GM21825 (cell line): ENCODE results near the gene S100A3.

Experiments used
- ATAC-seq: cut with Tn5 transposase; IDR thresholded peaks from one replicate; pipeline ENCODE4 v1.9.1; 2021; ENCODE audit warnings: mild to moderate bottlenecking, moderate library complexity; ENCODE audit not compliant: unreplicated experiment

S100A3 gene

DNA sequence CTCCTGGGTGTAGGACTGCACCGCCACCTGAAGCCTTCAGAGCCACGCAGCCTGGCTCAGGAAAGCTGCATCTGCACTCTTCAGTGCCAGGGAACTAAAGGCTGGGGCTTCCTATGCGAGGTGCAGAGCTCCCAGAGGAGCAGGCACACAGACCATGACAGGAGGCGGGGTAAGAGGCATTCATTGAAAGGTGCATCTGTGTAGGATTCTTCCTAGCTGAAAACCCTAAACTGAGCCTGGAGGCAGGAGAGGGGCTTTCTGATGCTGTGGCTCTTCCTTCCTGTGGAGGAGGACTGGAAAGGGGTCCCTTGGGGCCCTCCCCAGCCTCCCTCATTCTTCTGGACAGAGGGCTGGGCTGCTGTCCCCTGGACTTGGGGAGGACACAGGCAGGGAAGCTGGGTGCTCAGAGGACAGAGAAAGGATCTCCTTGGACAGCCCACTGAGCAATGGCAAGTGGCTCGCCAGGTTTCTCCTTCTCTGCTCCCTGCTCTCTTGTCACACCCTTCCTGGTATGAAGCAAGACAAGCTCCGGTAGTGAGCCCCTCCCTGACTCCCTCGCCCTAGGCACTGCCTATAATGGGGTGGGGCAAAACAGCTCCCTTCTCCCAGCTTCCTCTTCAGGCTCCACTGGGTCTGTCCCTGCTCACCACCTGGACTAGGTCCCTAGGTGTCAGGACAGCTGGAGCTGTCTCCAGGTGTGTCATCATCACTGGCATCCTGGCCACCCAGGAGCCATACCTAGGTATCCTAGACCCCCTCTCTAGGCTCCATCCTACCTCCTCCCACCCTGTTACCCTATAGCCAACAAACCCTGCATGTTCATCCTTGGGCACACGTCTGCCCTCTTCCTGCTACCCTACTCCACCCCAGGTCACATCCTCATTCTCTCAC lies 33.3 kb downstream of the S100A3 start:
- no peak for ATAC-seq

DNA sequence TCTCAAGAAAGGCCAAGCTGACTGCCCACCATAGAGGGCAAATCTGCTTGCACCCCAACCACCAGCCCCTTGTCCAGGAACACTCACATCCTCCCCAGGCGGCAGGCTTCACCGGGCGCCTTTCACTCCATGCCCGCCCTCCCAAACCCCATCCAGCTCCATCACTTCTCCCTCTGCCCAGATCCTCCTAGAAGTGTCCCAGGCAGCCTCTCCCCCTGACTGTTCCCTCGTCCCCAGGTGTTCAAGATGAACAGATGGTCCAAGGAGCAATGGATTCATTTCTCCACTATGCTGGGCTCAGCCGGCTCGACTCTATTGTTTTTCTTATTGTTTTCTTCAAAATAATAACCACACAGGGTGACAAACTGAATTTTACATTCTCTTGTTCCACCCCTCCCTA lies 35.4 kb downstream of the S100A3 start:
- ATAC-seq: no peak

DNA sequence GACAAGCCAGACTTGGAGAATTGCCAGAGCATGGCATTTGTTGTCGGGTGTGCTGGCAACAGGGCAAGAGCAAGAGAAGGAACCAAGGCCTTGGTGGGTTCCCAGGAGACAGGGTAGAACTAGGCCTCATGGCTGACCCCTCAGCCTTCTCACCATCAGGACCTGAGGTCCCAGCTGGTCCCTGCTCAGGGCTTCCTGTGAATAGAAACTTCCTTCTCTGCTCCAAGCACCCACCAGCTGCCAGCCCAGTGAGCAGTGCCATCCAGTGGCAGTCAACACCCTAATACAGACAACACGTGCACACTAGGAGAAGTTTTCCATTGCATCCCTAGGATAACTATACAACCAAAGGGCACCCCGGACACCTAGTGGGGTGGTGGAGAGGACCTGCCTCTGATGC lies 36.0 kb downstream of the S100A3 start:
- no peak for ATAC-seq

DNA sequence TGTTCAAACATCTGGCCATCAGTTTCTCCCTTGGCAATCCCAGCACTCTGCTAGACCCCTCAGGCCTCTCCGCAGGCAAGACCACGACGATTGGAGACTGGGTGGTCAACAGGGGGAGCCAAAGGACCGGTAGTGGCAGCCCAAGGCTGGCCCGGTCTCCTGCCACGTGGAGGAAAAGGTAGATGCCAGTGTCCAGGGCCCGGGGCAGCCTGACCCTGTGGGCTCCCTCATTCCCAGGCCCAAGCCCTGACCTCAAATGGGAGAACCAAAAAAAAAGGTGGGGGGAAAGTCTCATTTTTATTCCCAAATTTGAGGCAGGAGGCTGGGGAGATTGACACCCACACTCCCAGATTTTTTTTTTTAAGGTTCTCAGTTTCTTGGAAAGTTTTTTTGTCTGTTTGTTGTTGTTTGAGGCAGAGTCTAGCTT lies 38.1 kb downstream of the S100A3 start:
- peak; percentile 49 for ATAC-seq

DNA sequence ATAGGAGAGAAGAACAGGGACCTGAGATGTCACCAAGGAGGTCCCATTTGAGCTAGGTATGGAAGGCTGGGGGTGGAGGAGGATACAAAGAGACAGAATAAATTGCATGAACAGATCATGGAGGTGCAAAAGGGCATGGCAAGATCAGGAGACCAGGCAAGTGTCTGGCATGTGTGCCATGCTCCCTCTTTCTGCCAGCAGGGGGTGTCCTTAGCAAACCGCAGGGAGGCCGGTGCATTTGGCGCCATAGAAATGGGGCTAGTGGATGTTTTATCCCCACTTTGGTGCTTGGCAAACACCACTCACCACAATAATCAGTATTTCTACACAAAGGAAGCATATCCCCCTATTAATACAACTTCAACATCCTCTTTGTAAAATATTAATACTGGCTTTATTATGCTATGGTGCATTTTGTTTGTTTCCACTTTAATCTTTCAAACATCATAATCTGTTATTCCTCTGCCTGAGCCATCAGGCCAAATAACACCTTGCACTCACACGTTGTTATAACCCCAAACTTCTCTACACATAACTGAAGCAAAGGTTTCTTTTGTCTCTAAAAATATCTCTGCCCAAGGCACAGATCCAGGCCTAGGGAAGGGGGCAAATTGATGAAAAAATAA lies 39.2 kb downstream of the S100A3 start:
- ATAC-seq: no peak

DNA sequence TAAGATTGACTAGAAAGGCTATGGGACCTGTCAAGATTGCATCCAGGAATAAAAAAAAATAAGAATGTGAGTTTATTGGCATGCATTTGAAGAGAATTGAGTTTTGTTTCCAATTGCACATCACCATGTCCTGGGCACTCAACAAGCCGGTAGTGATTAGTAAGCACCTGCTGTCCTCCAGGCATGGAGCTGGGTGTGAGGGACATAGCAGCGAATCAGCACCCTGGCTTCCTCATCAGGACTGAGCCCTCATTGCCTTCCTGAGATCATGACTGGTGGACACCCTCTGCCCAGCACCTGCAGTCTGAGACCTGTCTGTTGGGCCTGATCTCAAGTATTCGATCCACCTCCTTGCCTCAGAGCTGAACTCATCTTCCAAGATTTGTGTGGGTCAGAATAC lies 40.0 kb downstream of the S100A3 start:
- no peak for ATAC-seq

DNA sequence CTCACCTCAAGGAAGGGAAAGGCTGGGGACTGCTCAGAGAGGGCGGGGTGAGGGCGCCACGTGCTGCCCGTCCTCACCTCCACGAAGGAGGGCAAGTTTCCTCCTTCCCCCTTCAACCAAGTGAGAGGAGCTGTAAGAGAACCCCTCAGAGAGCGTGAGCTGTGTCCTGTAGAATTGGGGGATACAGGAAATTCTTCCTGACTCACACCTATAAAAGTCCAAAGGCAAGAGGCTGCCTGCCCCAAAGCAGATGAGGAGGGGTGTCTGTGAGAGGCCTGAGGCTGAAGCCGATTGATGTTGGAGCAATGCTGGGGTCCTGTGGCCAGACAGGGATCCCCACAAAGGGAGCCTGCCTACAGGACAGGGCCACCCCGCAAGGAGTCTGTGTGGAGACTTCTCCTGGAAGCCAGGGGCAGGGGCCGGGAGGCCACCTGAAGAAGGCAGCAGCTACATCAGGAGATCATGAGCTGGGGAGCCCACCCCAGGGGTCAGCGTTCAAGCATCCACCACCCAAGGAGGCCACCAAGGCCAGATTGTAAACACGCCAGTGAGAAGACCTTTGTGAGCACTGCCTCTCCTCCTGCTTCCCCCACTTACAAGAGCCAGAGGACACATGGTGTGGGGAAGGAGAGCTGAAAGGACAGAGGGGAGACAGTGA lies 41.0 kb downstream of the S100A3 start:
- ATAC-seq: no peak

DNA sequence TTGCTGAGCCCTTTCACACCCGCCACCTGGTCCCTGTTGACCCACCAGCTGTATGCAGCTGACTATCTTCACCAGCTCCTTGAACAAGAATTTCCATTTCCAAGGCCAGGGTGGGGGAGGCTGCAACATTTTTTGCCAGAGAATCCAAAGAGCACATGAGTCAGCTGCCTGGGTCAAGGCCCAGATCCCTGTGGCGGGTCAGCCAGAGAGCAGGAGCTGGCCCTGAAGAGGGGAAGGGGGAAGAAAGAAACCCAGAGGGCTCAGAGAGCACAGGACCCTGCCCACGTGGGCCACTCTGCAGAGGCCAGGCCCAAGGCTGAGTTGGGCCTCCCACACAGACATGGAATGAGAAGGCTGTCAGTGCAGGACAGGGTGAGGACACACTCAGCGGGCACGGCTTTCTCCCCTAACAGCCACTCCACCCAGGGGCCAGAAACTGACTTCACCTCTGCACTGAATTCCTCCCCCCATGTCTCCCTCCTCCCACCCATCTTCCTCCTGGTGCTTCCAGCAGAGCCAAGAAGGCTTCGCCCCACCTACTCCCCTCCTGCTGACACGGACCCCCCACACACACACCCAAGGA lies 42.1 kb downstream of the S100A3 start:
- no peak for ATAC-seq

DNA sequence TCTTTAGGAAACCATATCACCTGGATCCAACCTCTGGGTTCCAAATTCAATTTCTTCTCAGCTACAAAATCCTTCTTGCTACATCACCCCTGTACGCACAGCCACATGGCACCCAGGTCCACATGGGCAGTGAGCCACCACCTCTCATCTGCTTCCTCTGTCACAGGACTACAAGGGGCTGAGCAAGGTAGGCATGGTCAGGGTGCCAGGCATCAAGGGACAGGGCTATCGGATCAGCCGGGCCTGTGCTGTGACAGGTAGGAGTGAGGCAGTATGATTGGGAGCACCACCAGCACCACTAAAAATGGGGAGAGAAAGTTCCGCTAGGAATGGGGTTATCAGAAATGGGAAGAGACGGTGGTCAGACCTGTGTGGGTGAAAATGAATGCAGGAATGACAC lies 42.7 kb downstream of the S100A3 start:
- no peak for ATAC-seq

DNA sequence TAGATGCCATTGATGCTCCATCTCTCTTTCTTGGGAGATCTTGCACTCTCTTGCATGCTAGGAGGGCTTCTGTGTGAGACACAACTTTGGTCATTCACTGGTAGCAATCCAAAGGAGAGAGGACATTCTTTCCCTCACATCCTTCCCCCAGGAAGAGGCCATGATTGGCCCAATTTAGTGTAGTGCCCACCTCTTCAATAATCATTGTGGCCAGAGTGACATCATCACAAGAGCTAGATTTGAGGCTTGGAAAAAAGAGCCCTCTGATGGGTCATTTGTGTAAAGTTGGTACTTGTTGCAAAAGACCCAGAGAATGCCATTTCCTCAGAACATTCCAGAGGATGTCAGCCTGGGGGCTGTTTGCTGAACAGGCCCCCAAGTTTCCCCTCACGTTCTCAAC lies 43.5 kb downstream of the S100A3 start:
- no peak for ATAC-seq

DNA sequence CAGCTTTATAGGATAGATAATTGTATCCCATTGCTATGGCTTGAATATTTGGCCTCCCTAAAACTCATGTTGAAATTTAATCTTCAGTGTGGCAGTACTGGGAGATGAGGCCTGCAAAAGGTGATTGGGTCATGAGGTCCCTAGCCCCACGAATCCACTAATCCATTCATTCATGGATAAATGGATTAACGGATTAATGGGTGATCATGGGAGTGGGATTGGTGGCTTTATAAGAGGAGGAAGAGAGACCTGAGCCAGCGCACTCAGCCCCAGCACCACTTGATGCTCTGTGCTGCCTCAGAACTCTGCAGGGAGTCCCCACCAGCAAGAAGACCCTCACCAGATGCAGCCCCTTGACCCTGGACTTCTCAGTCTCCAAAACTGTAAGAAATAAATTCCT lies 45.3 kb downstream of the S100A3 start:
- ATAC-seq: no peak

DNA sequence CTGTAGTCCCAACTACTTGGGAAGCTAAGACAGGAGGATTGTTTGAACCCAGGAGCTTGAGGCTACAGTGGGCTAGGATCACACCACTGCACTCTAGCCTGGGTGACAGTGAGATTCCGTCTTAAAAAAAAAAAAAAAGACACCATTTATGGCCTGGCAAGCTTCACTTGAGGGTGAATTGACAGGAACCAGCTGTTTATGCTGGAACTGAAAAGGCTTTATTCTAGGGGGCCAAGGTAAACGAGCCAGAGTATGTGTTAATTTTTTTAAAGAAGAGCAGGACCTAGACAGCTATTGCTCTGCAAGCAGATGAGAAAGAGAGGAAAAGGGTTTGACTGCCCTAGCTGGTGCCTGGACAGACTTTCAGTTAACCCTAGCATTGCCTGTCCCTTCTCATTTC lies 50.3 kb downstream of the S100A3 start:
- no peak for ATAC-seq
